Activated T-cell treated with anti-CD3 and anti-CD28 coated beads, Interleukin-2, amount 50 U/mL, for 4 hours (primary cell): Measurements from ENCODE around the gene CNPY3. TPM values are rescaled to one million over a fixed set of nuclear protein-coding genes. Genes with fewer than 3 reads are reported as not detected.
A peak's percentile ranks its signal among the peaks of the same experiment; 100 is the strongest.
"Not testable (repeated sequence)": the region's sequence is repeated elsewhere in the genome, so short reads cannot be mapped to it uniquely, and the experiment has no call there.

ENCODE experiments used
- ATAC-seq, 2 donors: fragments of 200-7000 bp; cut with Tn5 transposase; one replicate each; pipeline ENCODE4 v1.10.0; 2021
- DNase-seq: peaks from one replicate; pipeline ENCODE4 v3.0.0-alpha.2; 2020
- H3K27me3 Mint-ChIP-seq: one replicate; pipeline ENCODE4 v1.8.0; 2021; ENCODE audit warnings: low read depth, mixed read lengths
- H3K36me3 Mint-ChIP-seq: one replicate; pipeline ENCODE4 v1.8.0; 2022; ENCODE audit warnings: mixed read lengths; ENCODE audit not compliant: insufficient read depth
- H3K4me1 Mint-ChIP-seq: one replicate; pipeline ENCODE4 v1.8.0; 2021; ENCODE audit warnings: low read depth, mixed read lengths
- H3K4me3 Mint-ChIP-seq: one replicate; pipeline ENCODE4 v1.8.0; 2021; ENCODE audit warnings: mild to moderate bottlenecking, moderate library complexity, mixed read lengths
- H3K9me3 Mint-ChIP-seq: one replicate; pipeline ENCODE4 v1.8.0; 2021; ENCODE audit warnings: mixed read lengths
- total RNA-seq, 3 donors: library from RNA; stranded (reverse); gene quantifications; one replicate each; pipeline ENCODE4 v1.2.1, GENCODE V29; 2021

Gene CNPY3
- total RNA-seq, 3 donors from 2014 or later: 41.9 to 46.6 (median 42.4) TPM

DNA sequence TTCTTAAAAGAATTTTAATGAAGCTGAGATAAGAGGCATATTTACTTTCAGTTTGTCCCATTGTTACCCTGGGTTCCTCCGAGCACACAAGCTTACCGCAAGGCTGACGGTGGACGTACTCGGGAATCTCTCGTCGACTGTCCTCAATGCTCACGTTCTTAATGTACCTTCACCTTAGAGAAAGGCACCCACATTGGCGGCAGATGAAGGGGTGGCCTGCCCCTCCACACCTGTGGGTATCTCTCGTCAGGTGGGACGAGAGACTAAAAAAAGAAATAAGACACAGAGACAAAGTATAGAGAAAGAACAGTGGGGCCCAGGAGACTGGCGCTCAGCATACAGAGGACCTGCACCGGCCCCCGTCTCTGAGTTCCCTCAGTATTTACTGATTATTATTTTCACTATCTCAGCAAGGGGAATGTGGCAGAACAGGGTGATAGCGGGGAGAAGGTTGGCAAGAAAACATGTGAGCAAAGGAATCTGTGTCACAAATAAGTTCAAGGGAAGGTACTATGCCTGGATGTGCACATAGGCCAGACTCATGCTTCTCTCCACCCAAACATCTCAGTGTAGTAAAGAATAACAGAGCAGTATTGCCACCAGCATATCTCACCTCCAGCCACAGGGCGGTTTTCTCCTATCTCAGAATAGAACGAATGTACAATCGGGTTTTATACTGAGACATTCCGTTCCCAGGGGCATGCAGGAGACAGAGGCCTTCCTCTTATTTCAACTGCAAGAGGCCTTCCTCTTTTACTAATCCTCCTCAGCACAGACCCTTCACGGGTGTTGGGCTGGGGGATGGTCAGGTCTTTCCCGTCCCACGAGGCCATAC is 26.6 kb upstream of the CNPY3 start:
- not testable (repeated sequence) for ATAC-seq, H3K36me3 Mint-ChIP-seq, H3K27me3 Mint-ChIP-seq, DNase-seq, H3K9me3 Mint-ChIP-seq, H3K4me3 Mint-ChIP-seq
- peaks cover 13% of the 10 kb centered on the region for H3K4me1 Mint-ChIP-seq

DNA sequence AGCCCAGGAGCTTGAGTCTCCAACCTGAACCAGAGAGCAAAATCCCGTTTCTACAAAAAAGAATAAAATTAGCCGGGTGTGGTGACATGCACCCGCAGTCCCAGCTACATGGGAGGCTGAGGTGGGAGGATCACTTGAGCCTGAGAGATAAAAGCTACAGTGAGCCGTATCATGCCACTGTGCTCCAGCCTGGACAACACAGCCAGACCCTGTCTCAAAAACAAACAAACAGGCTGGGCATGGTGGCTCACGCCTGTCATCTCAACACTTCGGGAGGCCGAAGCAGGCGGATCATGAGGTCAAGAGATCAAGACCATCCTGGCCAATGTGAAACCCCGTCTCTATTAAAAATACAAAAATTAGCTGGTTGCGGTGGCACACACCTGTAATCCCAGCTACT is 24.8 kb upstream of the CNPY3 start:
- no peak for ATAC-seq
- Mint-ChIP-seq H3K27me3 (no peaks in the 10 kb centered on the region), H3K4me3 (no peak overlapping the region), H3K4me1 (peaks cover 11% of the 10 kb centered on the region), H3K9me3 (no peaks in the 10 kb centered on the region), H3K36me3 (no peaks in the 10 kb centered on the region)
- no peak for DNase-seq

DNA sequence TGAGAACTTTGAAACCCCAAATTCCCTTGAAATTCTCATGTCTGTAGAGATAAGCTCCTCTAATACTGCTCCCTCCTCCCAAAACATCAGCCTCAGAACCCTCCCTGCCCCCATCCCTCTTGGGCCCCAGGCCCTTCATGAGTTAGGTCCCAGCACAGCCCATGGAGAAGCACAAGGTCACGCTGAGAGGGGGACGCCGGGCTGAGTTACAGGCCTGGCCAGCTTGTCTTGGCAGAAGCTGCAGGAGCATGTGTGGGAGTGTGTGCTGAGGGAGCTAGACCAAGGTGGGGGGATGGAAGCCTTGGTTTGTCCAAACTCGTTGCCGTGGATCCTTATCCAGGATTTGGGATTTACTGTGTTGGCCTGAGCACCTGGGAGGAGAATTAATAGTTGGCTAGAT is 21.9 kb upstream of the CNPY3 start:
- no peak for DNase-seq
- no peaks in the 10 kb centered on the region for H3K9me3 Mint-ChIP-seq

DNA sequence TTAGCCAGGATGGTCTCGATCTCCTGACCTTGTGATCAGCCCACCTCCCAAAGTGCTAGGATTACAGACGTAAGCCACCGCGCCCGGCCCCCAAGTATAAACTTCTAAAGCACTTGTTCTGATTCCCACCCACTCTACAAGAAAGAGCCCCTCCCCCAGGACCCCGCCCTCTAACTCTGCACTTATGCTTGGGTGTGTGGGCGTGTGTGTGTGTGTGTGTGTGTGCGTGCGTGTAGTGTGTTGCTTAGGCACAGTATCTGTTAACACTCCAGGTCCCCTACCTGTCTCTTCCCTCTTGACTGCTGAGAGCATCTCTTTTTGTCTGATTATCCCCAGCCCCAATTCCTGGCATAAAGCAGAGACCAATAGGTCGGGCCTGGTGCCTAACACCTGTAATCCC is 19.4 kb upstream of the CNPY3 start:
- Mint-ChIP-seq H3K27me3 (peaks cover 16% of the 10 kb centered on the region), H3K4me3 (no peak overlapping the region), H3K36me3 (no peaks in the 10 kb centered on the region), H3K4me1 (peaks cover 2% of the 10 kb centered on the region), H3K9me3 (no peaks in the 10 kb centered on the region)
- DNase-seq: no peak
- no peak for ATAC-seq

More for the DNA sequence above, 21.9 kb upstream of the CNPY3 start:
- Mint-ChIP-seq H3K4me3 (no peak overlapping the region), H3K27me3 (peaks cover 5% of the 10 kb centered on the region), H3K4me1 (peaks cover 2% of the 10 kb centered on the region), H3K36me3 (no peaks in the 10 kb centered on the region)
- no peak for ATAC-seq

DNA sequence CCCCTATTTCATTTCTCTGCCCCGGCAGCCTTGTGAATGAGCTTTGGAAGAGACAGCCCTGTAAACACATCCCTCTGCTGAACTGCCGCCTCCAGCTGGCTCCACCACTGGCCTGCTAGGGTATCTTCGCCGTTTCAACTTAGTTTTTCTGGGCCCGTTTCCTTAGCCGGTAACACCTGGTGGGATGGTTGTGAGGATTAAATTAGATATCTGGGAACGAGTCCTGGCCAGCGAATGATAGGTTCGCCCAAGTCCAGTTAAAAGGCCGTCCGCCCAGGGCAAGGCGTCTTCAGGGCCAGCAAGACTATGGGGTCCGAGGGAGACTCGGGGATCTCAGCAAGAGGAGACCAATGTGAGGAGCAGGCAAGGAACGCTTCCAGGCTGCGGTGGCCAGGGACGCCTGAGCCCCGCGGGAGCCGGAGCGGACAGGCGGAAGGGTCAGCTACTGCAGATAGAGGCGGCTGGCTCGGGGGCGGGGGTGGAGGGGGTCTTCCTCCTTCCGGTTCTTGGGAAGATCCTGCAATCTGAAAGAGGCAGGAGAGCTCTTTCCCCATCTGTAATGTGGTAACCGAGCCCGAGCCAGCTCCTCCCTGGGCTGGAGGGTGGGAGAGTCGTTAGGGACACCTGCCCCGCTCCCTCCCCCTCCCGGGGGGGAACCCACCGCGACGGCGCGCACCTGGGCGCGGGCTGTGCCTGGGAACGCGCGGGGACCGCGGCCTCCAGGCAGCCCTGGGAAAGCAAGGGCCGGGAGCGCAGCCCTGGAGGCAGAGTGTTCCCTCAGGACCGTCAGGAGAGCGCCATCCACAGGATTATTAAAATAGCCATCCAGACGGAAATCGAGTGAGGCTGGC is 17.9 kb upstream of the CNPY3 start:
- Mint-ChIP-seq H3K9me3 (no peaks in the 10 kb centered on the region), H3K4me1 (peaks cover 2% of the 10 kb centered on the region), H3K27me3 (peaks cover 16% of the 10 kb centered on the region), H3K36me3 (no peaks in the 10 kb centered on the region), H3K4me3 (peak overlapping the region; percentile 2)
- DNase-seq (no peak), ATAC-seq (peak in 1 of 2 donors; percentile 41)

DNA sequence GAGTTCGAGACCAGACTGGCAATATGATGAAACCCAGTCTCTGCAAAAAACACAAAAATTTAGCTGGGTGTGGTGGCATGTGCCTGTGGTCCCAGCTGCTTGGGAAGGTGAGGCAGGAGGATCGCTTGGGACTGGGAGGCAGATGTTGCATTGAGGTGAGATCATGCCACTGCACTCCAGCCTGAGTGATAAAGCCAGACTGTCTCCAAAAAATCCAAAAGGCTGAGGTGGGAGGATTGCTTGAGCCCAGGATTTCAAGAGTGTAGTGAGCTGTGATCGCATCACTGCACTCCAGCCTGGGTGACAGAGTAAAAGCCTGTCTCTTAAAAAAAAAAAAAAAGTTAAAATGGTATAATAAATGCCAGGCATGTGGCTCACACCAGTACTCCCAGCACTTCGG is 14.7 kb upstream of the CNPY3 start:
- DNase-seq (no peak), ATAC-seq (no peak)
- Mint-ChIP-seq H3K36me3 (no peaks in the 10 kb centered on the region), H3K4me3 (no peak overlapping the region), H3K27me3 (peaks cover 16% of the 10 kb centered on the region), H3K9me3 (no peaks in the 10 kb centered on the region), H3K4me1 (peaks cover 2% of the 10 kb centered on the region)

DNA sequence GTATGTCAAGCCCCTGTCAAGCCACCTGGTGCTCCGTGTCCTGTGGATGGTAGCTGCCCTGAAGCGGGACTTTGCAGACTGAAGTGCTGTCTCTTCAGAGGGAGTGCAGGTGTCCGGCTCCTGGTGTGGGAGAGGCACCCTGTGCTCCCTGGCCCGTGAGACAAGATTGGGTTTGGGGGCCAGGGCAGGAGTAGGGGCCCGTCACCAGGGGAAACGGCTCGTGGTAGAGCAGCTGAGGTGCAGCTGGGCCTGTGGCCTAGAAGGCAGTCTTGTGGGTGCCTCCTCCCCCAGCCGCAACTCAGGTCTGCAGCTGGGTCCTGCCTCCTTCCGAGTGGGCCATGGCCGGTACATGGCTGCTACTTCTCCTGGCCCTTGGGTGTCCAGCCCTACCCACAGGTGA is 13.5 kb upstream of the CNPY3 start, which contains the start of gene PTCRA:
Gene PTCRA, plus strand, starts transcription at position 322 of the 400 bp plus-strand sequence. Its CDS starts 17 bp downstream, at position 339.
- no peak for DNase-seq
- Mint-ChIP-seq H3K4me3 (no peak within 1 kb of the TSS), H3K9me3 (no peaks in the 10 kb centered on the region), H3K27me3 (peaks cover 16% of the 10 kb centered on the region), H3K36me3 (no peaks in the 10 kb centered on the region), H3K4me1 (peaks cover 2% of the 10 kb centered on the region)
- peak in 1 of 2 donors; percentile 23 for ATAC-seq

DNA sequence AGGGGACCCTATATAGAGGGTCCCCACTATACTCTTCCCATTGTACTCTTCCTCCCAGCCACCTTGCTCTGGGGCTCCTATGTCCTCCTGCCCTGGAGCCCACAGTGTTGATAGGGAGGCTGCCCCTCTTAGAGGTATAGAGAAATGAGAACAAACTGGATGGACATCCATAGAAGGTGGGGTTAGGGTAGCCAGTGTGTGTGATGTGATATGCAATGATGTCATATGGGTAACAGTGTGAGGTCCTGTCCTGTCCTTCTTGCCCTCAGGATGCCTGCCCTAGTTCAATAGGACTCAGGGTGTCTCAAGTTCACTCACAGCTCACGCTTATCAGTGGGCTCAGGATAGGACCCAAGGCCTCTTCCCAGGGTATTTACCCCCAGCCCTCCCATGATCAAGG is 13.0 kb upstream of the CNPY3 start:
- Mint-ChIP-seq H3K4me3 (no peak overlapping the region), H3K27me3 (peaks cover 13% of the 10 kb centered on the region), H3K36me3 (no peaks in the 10 kb centered on the region), H3K4me1 (peaks cover 1% of the 10 kb centered on the region), H3K9me3 (no peaks in the 10 kb centered on the region)
- DNase-seq (no peak), ATAC-seq (peak in 1 of 2 donors; percentile 34)

DNA sequence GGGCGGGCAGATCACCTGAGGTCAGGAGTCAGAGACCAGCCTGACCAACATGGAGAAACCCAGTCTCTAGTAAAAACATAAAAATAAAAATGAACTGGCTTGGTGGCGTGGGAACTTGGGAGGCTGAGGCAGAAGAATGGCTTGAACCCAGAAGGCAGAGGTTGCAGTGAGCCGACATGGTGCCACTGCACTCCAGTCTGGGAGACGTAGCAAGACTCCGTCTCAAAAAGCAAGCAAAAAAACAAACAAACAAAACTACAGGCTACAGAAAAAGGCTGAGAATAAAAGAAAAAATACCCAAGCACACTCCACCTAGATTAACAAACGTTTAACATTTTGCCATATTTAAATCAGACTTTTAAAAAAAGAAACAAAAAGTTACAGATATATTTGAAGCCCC is 7.5 kb upstream of the CNPY3 start:
- H3K36me3 Mint-ChIP-seq: no peaks in the 10 kb centered on the region
- no peaks in the 10 kb centered on the region for H3K4me1 Mint-ChIP-seq
- no peaks in the 10 kb centered on the region for H3K9me3 Mint-ChIP-seq
- ATAC-seq: no peak
- no peaks in the 10 kb centered on the region for H3K27me3 Mint-ChIP-seq
- no peak for DNase-seq
- no peak overlapping the region for H3K4me3 Mint-ChIP-seq

DNA sequence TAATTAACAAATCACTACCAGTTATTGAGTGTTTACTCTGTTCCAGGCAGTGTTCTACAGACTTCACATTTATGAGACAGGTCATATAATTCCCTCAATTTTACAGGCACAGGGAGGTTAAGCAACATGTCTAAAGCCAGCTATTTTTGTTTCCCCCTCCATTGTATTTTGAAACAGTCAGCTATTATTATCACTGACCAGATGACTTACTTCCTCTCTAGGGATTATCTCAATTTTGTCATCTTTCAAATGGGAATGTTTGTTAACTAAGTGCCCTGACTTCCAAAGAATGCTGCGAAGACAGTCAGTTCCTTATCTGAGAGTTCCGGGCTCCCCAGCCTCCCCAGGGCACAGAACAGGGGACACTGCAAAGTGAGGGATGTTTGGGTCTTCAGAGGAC is 5.6 kb upstream of the CNPY3 start:
- DNase-seq (no peak), ATAC-seq (no peak)
- Mint-ChIP-seq H3K9me3 (no peaks in the 10 kb centered on the region), H3K27me3 (no peaks in the 10 kb centered on the region), H3K4me1 (peaks cover 5% of the 10 kb centered on the region), H3K36me3 (no peaks in the 10 kb centered on the region), H3K4me3 (no peak overlapping the region)

DNA sequence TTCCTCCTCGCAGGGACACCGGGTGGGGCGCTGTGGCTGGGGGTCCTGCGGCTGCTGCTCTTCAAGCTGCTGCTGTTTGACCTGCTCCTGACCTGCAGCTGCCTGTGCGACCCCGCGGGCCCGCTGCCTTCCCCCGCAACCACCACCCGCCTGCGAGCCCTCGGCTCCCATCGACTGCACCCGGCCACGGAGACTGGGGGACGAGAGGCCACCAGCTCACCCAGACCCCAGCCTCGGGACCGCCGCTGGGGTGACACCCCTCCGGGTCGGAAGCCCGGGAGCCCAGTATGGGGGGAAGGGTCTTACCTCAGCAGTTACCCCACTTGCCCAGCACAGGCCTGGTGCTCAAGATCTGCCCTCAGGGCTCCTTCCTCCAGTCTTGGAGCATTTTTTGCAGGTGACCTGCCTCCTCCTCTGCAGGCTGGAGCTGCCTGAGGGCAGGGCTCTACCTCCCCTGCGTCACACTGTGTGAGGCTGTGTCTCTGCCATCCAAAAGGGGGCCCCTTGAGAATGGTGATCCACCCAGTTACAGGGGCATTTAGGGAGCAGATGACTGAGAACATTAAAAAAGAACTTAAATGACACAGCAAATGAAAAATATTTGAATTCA is 3.9 kb upstream of the CNPY3 start:
- DNase-seq (no peak), ATAC-seq (no peak)
- Mint-ChIP-seq H3K4me1 (peaks cover 8% of the 10 kb centered on the region), H3K9me3 (no peaks in the 10 kb centered on the region), H3K27me3 (no peaks in the 10 kb centered on the region), H3K36me3 (peaks cover 3% of the 10 kb centered on the region), H3K4me3 (no peak overlapping the region)

DNA sequence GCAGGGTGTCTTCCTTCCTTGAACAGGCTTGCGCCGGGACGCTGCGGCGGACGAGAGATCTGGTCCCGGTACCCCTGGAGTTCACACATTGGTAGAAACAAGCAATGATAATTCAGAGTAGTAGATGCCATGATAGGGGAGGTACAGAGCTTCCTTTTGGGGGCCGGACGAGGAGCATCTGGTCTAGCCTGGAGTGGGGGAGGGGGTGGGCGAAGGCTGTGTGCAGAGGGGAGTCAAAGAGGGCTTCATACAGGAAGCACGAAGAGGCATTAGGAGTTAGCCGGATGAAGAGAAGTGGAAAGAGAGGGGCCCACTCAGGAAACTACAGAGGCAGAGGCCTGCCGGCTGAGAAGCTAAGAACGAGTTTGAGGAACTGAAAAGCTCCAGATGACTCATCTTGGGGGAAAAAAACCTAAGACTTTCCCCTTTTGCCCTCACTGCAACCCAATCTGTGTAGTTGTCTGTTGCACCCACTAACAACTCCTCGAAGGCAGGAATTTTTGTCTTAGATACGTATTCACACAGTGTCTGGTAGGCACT is 611 bp downstream of the CNPY3 start:
- Mint-ChIP-seq H3K27me3 (no peaks in the 10 kb centered on the region), H3K4me3 (peak overlapping the region; percentile 90), H3K36me3 (peaks cover 26% of the 10 kb centered on the region), H3K4me1 (peaks cover 44% of the 10 kb centered on the region), H3K9me3 (no peaks in the 10 kb centered on the region)
- DNase-seq (peak; percentile 42), ATAC-seq (peak; percentile 53 to 54)

DNA sequence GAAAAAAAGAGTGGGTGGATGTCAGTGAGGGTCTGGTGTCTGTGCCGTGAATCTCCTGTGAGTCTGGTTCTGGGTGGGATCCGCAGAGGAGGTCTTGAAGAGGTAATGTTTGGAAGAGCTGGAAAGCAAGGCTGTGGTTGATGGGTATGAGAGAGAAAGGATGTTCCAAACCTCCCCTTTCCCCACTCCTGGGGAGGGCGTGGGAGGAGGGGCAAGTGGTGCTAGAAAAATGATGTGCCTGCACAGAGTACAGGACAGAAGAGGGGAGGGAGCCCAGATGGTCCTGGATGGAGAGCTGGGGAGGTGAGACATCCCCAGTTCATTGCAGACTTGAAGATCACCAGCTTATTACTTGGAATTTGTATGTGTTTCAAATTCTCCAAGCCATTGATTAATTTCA is 3.1 kb downstream of the CNPY3 start:
- DNase-seq (no peak), ATAC-seq (no peak)
- Mint-ChIP-seq H3K9me3 (no peaks in the 10 kb centered on the region), H3K4me1 (peaks cover 50% of the 10 kb centered on the region), H3K4me3 (peak overlapping the region; percentile 75), H3K27me3 (no peaks in the 10 kb centered on the region), H3K36me3 (peaks cover 34% of the 10 kb centered on the region)

DNA sequence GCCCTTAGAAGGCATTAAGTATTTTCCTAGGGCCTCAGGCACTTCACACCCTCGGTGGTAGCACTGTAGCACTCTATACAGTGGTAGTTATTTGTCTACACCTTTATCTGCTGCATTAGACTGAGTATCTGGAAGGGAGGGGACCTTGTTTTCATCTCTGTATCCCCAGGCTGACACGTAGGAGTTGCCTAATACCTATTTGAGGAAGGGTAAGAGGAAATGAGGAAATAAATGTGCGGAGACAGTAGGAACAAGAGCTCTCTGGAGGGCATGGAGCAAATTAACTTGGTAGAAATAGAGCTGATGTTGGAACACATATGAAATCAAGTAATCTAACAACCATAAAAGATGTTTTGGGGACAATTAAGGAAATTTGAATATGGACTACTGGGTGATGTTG is 3.9 kb downstream of the CNPY3 start:
- Mint-ChIP-seq H3K4me3 (peak overlapping the region; percentile 55), H3K9me3 (no peaks in the 10 kb centered on the region), H3K27me3 (no peaks in the 10 kb centered on the region), H3K36me3 (peaks cover 38% of the 10 kb centered on the region), H3K4me1 (peaks cover 50% of the 10 kb centered on the region)
- ATAC-seq: no peak
- no peak for DNase-seq
